22Rv1 (cell line): ENCODE data around the gene PPP1CA.

Experiments used
- CTCF ChIP-seq: fragments of 450-650 bp; IDR thresholded peaks from 2 replicates; pipeline ENCODE4 v1.5.1; 2017; ENCODE audit warnings: mild to moderate bottlenecking
- ZFX ChIP-seq: fragments of 450-650 bp; IDR thresholded peaks from 2 replicates; pipeline ENCODE4 v1.6.1; 2017; ENCODE audit warnings: antibody characterized with exemption, borderline replicate concordance

GRCh38 chr11:67421430-67422031, 19.9 kb upstream of the PPP1CA start:
- TF ChIP-seq CTCF (no peak), ZFX (no peak)
